ENCODE measurements around the gene BCAS3.
A peak's percentile ranks its signal among the peaks of the same experiment; 100 is the strongest.

BCAS3 gene

DNA sequence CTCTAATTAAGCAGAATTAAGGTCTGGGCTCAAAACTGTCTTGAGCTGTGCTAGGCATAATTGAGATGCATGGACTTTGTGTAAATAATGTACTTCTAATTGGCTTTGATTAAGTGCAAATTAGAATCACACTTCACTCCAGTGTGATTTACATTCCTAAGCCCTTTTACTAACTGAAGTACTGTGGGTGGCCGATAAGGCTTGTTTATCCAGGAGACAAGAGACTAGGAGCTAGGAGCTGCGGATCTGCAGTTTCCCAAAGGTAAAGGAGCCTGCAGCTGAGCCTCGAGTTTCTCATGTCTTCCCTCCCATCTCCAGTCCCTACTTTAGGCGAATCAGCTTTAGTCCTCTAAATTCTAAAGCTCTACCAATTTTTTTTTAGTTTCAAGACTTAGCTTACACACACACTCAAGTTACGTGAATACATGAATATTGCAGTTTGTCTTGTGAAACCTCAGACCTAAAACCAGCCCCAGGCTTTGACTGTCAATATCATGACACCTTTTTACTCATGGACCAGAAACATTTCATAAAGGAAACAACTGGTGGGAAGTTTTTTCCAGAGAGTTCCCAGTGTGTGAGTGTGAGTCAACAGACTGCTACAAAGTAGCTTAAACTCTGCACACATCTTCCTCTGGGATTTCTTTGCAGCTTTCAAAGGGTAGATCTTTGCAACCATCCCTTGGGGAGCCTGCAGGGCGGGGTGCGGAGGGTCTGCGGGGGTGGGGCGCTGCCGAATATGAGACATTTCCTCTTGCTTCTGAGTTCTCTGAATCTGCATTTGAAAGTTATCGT is 608.1 kb downstream of the BCAS3 start:
- no peak overlapping the region for H3K4me3 Mint-ChIP-seq
- no peak overlapping the region for H3K27ac Mint-ChIP-seq
- DNase-seq (ENCODE audit: low spot score in 2 of 2) (no peak), ATAC-seq (peak; percentile 66)
- H3K36me3 Mint-ChIP-seq, result no peaks in the 10 kb centered on the region
- peaks cover 5% of the 10 kb centered on the region for H3K4me1 Mint-ChIP-seq
- H3K9me3 Mint-ChIP-seq, result no peaks in the 10 kb centered on the region

- no peaks in the 10 kb centered on the region for H3K36me3 Mint-ChIP-seq
- no peak overlapping the region for H3K27ac Mint-ChIP-seq
- H3K4me1 Mint-ChIP-seq, result peaks cover 5% of the 10 kb centered on the region
- ATAC-seq, result no peak
- no peak overlapping the region for H3K4me3 Mint-ChIP-seq
- no peaks in the 10 kb centered on the region for H3K9me3 Mint-ChIP-seq
- no peak for DNase-seq (ENCODE audit: low spot score in 2 of 2)
Observed at GRCh38 chr17:61286449-61286848, 608.8 kb downstream of the BCAS3 start.

GRCh38 chr17:61289408-61290385 is 612.0 kb downstream of the BCAS3 start:
- Mint-ChIP-seq H3K9me3 (no peaks in the 10 kb centered on the region), H3K36me3 (no peaks in the 10 kb centered on the region), H3K27ac (no peak overlapping the region), H3K4me1 (peaks cover 5% of the 10 kb centered on the region), H3K4me3 (no peak overlapping the region)
- ATAC-seq (no peak), DNase-seq (ENCODE audit: low spot score in 2 of 2) (no peak)

GRCh38 chr17:61291451-61292285 is 614.0 kb downstream of the BCAS3 start:
- no peaks in the 10 kb centered on the region for H3K9me3 Mint-ChIP-seq

GRCh38 chr17:61294286-61294685 is 616.6 kb downstream of the BCAS3 start:
- Mint-ChIP-seq H3K4me1 (no peaks in the 10 kb centered on the region), H3K36me3 (no peaks in the 10 kb centered on the region), H3K9me3 (no peaks in the 10 kb centered on the region), H3K27ac (no peak overlapping the region), H3K4me3 (no peak overlapping the region)
- ATAC-seq (no peak), DNase-seq (ENCODE audit: low spot score in 2 of 2) (no peak)

More at GRCh38 chr17:61291451-61292285, 614.0 kb downstream of the BCAS3 start:
- Mint-ChIP-seq H3K4me3 (no peak overlapping the region), H3K36me3 (no peaks in the 10 kb centered on the region), H3K27ac (no peak overlapping the region), H3K4me1 (no peaks in the 10 kb centered on the region)
- ATAC-seq (no peak), DNase-seq (ENCODE audit: low spot score in 2 of 2) (no peak)

DNA sequence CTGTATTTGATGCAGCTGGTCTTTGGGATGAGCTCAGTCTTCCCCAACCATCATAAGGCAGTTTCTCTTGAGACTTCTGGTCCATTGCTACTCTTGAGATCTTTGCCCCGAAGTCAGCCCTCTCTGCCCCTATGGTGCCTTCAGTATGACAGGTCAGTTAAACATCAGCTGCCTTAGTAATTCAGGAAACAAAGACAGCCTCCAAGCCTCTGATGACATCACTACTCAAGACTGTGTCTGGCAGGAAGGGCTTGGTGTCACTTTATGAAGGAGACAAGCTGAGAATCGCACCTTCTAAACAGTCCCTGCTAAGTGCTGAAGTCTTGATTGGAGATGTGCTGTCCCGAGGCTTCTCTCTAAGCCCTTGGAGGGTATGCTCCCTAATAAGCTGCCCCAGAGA is 617.1 kb downstream of the BCAS3 start:
- H3K9me3 Mint-ChIP-seq, result no peaks in the 10 kb centered on the region
- H3K4me3 Mint-ChIP-seq, result no peak overlapping the region
- DNase-seq (ENCODE audit: low spot score in 2 of 2), result no peak
- H3K4me1 Mint-ChIP-seq, result no peaks in the 10 kb centered on the region
- no peaks in the 10 kb centered on the region for H3K36me3 Mint-ChIP-seq
- H3K27ac Mint-ChIP-seq, result no peak overlapping the region
- peak; percentile 21 for ATAC-seq

DNA sequence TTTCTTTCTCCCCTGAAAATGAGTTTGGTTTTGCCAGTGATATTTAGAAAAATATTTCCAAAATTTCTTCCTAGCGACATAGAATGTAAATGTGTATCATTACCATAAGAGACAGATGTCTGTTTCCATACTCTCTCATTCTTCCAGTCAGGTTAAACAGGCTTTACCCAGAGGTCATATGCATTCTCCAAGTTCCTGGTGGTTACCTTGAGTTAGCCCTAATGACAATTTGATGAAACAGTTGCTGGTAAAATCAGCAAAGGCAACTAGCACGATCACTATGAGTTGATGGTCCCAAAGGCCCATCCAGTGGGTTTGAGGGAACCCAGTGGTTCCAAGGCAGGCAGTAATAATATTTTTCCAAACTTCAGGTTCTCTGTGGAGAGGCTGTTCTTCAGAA is 618.4 kb downstream of the BCAS3 start:
- Mint-ChIP-seq H3K27ac (no peak overlapping the region), H3K4me1 (no peaks in the 10 kb centered on the region), H3K9me3 (no peaks in the 10 kb centered on the region), H3K36me3 (no peaks in the 10 kb centered on the region), H3K4me3 (no peak overlapping the region)
- no peak for DNase-seq (ENCODE audit: low spot score in 2 of 2)
- ATAC-seq, result no peak

DNA sequence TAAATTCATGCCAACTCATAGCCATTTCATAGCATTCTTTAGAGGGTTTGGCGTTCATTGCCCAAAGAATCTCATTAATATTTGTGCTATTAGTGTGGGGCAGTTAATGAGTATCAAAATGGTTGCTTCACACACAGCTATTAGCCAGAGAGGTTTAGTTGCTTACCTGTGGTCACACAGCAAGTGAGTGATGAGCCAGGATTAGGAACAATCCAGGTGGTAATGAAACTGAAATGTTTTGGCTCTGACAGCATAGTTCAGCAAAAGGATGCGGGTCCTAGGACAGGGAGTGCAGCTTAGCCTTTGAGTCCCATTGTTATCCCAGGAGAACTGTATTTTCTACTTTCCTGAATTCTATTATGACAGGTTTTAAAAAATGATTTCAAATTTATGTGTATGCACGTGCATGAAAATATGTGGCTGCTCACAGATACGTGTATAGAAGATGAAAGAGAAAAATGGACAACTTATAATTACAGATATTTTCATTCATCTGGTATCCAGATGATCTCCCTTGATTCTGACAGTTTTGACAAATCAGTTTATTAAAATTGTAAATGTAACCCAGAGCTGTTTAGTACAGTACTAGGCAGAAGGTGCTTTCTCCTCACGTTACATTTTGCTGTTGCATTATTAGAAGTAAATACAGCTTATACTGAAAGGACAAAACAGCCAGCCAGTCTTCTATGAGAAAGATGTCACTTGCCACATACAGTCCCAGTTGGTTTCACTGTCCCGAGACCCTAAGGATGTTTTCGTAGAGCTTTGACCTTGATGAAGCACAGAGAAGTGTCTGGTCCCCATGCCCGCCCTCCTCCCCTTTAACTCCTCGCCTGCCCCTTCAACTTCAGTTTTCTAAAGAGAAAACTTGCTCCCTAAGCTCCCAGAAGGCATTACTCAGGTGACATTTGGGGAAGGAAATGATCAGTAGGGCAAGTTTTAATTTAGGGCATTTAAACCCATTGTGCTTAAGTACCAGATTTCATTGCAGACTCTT is 622.2 kb downstream of the BCAS3 start:
- ATAC-seq (no peak), DNase-seq (ENCODE audit: low spot score in 2 of 2) (no peak)
- no peaks in the 10 kb centered on the region for H3K36me3 Mint-ChIP-seq
- no peaks in the 10 kb centered on the region for H3K9me3 Mint-ChIP-seq
- no peak overlapping the region for H3K27ac Mint-ChIP-seq
- no peak overlapping the region for H3K4me3 Mint-ChIP-seq
- no peaks in the 10 kb centered on the region for H3K4me1 Mint-ChIP-seq

DNA sequence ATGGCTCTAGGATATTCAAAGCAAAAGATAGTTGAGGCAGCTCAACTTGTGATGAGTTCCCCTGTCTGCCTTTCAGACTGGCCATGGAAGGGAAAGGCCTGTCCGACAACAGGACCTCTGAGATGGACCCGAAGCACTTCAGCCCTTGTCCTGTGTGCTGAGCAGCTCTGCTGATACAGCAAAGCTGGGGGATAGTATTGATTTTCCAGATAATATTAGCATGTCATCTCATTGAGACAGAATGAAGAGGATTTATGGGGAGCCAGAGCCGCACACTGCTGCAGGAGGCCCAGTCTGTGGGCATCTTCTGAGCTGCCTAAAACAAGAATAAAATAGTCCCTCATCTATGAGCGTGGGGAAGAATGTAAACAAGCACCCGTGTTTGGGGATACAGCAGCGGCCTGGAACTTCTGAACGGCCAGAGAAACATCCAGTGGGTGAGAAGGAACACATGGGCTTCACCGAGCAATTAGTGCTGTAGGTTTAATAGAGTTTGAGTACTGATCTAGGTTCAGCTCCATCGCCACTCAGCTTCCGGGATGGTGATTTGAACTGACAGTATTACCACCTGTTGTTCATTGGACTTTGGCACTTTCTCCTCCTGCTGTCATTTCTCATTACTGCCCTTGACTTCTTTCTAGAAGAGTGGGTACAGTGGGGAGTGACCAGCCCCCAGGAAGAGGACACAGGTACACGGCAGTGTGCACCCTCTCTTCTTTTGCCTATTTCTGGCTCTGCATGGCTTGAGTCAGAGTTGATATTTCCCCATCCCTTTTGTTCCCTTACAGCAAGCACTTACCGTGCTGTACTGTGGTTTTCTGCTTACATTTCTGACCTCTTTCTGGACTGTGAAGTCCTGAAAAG is 625.5 kb downstream of the BCAS3 start:
- Mint-ChIP-seq H3K9me3 (no peaks in the 10 kb centered on the region), H3K36me3 (no peaks in the 10 kb centered on the region), H3K4me3 (no peak overlapping the region), H3K27ac (no peak overlapping the region), H3K4me1 (no peaks in the 10 kb centered on the region)
- ATAC-seq (no peak), DNase-seq (ENCODE audit: low spot score in 2 of 2) (no peak)

DNA sequence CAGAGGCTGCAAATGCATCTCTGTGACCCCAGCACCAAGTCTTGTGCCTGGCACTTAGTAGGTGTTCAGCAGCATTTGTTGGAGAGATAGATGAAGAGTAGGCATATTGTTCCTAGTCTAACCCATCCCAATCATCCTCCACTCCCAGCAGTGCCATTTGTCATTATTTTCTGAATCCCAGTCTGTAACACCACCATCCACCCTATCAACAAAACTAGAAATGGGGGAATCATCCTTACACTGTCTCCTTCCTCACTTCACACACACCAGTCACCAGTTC is 626.1 kb downstream of the BCAS3 start:
- ATAC-seq (no peak), DNase-seq (ENCODE audit: low spot score in 2 of 2) (no peak)
- Mint-ChIP-seq H3K36me3 (no peaks in the 10 kb centered on the region), H3K4me1 (no peaks in the 10 kb centered on the region), H3K27ac (no peak overlapping the region), H3K9me3 (no peaks in the 10 kb centered on the region), H3K4me3 (no peak overlapping the region)

DNA sequence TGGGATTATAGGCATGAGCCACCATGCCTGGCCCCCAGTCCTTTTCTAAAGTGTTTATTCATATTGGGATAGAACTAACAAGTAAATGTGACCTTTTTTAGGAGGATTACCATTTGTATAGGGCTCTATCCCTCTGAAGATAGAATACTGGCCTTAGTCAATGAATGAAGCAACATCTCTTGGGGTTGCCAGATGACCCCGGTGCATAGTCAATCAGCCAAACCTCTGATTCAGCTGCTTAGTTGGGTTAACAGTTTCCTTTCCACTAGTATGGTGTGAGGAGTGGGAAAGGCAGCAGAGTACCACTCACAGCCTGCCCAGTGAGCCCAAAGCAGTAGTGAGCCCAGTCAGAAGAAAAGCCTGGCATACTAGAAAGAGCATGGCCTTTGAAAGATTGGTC is 627.4 kb downstream of the BCAS3 start:
- H3K36me3 Mint-ChIP-seq, result no peaks in the 10 kb centered on the region
- ATAC-seq (peak; percentile 31), DNase-seq (ENCODE audit: low spot score in 2 of 2) (no peak)
- H3K4me3 Mint-ChIP-seq, result no peak overlapping the region
- no peak overlapping the region for H3K27ac Mint-ChIP-seq
- no peaks in the 10 kb centered on the region for H3K9me3 Mint-ChIP-seq
- no peaks in the 10 kb centered on the region for H3K4me1 Mint-ChIP-seq

DNA sequence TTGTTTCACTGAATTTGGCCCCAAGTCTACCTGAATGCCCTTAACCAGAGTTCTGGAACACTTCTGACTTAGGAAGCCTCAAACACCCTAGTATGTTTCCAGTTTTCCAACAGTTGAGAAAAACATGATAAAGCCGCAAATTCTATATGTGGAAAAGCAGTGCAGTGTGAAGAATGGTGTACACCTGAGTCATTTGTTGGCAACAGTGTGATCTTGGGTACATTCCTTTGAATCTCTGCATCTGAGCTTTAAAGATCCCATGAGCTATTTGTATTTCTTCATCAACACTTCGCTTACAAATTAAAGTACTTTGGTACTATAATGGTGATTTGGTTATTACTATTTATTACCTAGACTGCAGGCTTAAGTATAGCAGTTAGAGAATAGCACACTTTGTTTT is 628.4 kb downstream of the BCAS3 start:
- DNase-seq (ENCODE audit: low spot score in 2 of 2) (no peak), ATAC-seq (no peak)
- Mint-ChIP-seq H3K4me1 (no peaks in the 10 kb centered on the region), H3K27ac (no peak overlapping the region), H3K4me3 (no peak overlapping the region), H3K9me3 (no peaks in the 10 kb centered on the region), H3K36me3 (no peaks in the 10 kb centered on the region)

- Mint-ChIP-seq H3K9me3 (no peaks in the 10 kb centered on the region), H3K27ac (no peak overlapping the region), H3K4me1 (no peaks in the 10 kb centered on the region), H3K36me3 (no peaks in the 10 kb centered on the region), H3K4me3 (no peak overlapping the region)
- no peak for ATAC-seq
- no peak for DNase-seq (ENCODE audit: low spot score in 2 of 2)
Observed at GRCh38 chr17:61307905-61308886, 630.5 kb downstream of the BCAS3 start.

Measured in stimulated activated effector memory CD8-positive, alpha-beta T cell treated with anti-CD3 and anti-CD28 coated beads, Interleukin-12 subunit alpha, Interleukin-12 subunit beta, amount 100 ng/mL, for 72 hours (primary cell).